Posterior vena cava (tissue), 2 donors: ENCODE results near the gene FUBP3. TPM values are rescaled to one million over a fixed set of nuclear protein-coding genes. Genes with fewer than 3 reads are reported as not detected.

ENCODE experiments used
- DNase-seq: peaks from one replicate; pipeline ENCODE4 v3.0.0-alpha.2; 2020; ENCODE audit warnings: low spot score
- intact Hi-C, 2 donors: fragments of 100-400 bp; cut with DNase I; formaldehyde crosslinking; loops; one replicate each; pipeline versions ENCODE4 v1.14.1 to v1.14.2; 2022 to 2023
- total RNA-seq, 2 donors: library from RNA; stranded (reverse); fragmentation: NEBNext Ultra II Directional; extraction: Animal tissue kit (Norgen Biotek cat#: 25700); gene quantifications; one replicate each; pipeline ENCODE4 v1.2.1, GENCODE V29; 2021
- donor health status: DM: yes; HTN: yes; CAD: no.
- donor health status: DM: yes; HTN: yes; CAD: no.

Gene FUBP3
- total RNA-seq, 2 donors from 2014 or later: 35.9 to 39.2 TPM

- intact Hi-C loops: no loop called here
- no peak for DNase-seq
Observed at GRCh38 chr9:130651752-130652151, 72.4 kb downstream of the FUBP3 start.

DNA sequence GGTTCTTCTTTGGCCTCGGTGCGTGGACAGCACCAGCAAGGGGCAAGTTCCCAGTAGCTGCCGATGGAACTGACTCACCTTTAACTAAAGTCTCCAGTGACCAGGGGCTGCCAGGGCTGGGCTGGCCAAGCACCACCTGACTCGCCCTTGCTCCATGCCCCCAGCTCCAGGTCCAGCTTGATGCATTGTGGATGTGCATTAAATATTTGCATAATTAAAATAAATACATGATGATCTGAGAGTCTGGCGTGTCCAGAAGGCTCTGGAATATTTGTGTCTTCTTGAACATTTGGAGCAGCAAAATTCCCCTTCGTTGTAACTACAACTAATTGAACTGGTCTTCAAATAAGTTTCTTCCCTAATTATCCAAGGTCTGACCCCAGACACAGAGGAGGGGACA is 75.5 kb downstream of the FUBP3 start:
- intact Hi-C loops: no loop called here
- no peak for DNase-seq

GRCh38 chr9:130658893-130659698 is 79.7 kb downstream of the FUBP3 start:
- no peak for DNase-seq
- intact Hi-C loops: no loop called here

DNA sequence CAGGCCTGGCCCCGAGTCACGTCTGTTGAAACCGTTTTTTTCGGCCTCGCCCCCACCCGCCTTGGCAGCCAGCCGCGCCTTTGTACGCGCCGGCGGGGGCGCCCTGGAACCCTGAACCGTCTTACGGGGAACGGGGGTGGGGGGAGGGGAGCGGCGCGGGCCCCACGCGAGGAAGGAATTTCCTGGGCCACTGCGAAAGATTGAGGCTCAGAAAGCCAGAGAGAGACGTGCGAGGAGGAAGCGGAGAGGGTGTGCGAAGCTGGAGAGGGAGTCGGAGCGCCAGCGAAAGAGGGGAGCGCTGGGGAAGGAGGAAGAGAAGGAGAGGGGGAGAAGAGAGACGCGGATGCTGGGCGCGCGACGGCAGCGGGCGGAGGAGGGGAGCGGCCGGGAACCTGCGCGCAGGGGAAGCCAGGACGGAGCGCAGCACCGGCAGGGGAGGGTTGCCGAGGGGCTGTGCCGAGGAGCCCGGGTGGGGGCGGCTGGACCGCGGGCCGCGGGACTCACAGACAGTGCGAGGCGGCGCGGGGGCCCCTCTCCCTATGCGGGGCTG is 80.4 kb downstream of the FUBP3 start:
- DNase-seq: no peak
- intact Hi-C loops: no loop called here

DNA sequence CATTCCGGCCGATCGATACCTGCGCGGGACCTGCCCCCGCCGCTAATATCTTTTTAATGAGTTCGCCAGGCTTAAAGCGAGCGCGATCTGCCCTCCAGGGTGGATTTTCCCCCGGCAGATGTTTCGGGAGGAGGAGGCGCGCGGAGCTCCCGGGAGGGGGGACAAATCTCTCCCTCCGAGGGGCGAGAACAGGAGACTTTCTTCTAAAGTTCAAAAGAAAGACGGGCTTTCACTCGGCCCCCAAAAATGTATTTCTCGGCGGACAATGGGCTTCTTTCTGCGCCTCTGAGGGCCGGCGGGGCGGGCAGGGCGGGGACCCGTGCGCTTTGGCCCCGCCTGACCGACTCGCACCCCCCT is 80.9 kb downstream of the FUBP3 start:
- no peak for DNase-seq
- intact Hi-C loops: no loop called here

DNA sequence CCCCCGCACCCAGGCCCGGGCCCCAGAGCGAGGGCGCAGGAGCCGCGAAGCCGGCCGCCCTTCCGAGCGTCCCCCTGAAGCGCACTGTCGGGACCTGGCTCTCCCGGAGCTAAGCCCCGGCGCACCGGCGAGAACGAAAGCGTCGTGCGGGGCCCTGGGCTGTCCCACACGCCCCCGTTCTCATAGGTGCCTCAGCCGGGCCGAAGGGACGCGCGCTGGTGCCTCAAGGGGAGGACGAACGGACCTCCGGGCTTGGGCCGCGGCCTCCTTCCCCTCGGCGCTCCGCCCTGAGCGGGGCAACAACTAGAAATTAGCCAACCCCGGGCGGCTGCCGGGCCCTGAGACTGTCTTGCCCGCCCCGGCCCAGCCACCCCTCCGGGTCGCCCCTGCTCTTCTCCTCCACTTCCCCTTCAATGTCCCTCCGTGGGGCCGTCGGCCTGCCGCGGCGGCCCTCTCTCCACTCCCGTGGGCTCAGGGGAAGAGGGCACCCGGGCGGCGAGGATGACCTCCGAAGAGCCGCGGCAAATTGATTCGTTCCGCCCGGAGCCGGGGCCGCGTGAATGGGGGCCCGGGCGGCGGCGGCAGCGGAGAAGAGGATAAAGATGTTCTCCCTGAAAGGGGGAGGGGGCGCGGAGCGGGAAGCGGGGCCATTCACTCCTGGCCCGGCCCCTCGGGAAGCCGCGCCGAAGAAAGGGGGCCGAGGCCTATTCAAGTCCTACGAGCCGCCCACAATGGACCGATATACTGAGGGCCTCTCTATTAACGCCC is 81.5 kb downstream of the FUBP3 start:
- intact Hi-C loops: no loop called here
- no peak for DNase-seq

DNA sequence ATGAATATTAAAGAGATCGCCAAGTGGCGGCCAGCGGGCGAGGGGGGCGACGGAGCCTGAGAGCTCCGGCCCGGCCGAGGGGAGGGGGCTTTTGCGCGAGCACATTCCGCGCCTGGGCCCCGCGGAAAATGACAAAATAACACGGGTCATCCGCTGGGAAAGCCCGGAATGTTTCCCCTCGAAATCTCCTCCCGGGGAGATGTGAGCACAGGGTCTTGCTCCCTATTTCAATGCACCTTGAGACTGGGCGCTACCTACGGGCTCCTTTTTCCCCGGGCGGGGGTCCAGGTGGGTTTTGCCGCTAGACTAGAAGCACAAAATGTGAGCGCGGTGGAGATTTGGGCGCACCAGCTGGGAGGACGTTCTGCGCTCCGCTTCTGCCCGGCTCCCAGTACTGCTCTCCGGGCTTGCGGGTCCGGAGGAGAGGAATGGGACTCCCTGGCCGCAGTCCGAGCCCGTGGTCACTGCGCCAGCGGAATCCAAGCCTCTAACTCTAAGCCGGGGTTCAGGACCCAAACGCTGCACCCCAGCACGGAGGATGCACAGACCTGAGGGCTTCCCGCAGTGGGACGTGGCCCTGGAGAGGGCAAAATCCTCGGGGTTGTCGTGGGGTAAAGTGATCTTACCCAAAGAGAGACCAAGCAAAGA is 82.2 kb downstream of the FUBP3 start:
- intact Hi-C loops: no loop called here

GRCh38 chr9:130662099-130662969 is 83.0 kb downstream of the FUBP3 start:
- no peak for DNase-seq
- intact Hi-C loops: no loop called here

More for the DNA sequence above, 82.2 kb downstream of the FUBP3 start:
- DNase-seq: no peak

DNA sequence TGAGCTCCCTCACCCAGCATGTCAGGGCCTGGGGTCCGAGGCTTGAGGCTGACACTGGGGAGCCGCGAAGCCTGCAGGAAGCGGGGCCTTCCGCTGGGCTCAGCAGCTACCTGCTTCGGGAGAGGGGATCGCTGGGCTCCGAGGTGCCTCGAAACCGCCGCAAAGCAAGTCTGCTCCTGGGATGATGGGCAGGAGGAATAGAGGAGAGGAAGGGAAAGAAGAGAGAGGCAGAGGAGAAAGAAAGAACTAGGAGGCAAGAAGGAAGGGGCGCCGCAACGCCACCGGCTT is 83.5 kb downstream of the FUBP3 start:
- intact Hi-C loops: no loop called here
- DNase-seq: no peak

GRCh38 chr9:130663258-130663976 is 84.0 kb downstream of the FUBP3 start:
- no peak for DNase-seq
- intact Hi-C loops: no loop called here

GRCh38 chr9:130663977-130664250 is 84.5 kb downstream of the FUBP3 start:
- no peak for DNase-seq
- intact Hi-C loops: no loop called here

DNA sequence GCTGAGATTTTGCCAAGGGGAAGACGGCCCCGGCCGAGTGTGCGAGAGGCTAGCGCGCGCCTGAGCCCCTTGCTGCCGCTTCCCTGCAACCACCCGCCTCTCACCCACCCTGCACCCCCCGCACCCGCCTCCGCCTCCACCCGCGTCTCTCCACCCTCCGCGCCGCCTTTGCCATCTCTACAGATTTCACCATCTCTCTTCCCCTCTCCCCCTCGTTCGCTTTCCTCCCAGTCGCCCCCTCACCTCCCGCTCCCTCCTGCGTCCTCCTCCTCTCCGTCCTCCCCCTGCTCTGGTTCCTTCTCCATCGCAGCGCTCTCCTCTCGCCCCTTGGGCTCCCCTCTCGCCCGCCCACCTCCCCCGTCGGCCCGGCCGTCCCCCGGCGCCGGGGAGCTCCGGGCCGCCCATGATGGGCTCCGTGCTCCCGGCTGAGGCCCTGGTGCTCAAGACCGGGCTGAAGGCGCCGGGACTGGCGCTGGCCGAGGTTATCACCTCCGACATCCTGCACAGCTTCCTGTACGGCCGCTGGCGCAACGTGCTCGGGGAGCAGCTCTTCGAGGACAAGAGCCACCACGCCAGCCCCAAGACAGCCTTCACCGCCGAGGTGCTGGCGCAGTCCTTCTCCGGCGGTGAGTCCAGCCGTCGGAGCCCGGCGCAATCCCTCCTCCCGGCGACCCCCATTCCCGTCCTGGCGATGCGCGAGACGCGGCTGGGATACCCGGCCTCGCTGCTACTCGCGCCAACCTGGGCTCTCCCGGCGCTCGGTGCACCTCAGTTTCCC is 85.1 kb downstream of the FUBP3 start, which contains the start of gene PRDM12:
TSS of gene PRDM12 (plus strand) at position 344 of the 778 bp plus-strand sequence. CDS start at position 404, 60 bp downstream.
- no peak for DNase-seq
- intact Hi-C loops: no loop called here

DNA sequence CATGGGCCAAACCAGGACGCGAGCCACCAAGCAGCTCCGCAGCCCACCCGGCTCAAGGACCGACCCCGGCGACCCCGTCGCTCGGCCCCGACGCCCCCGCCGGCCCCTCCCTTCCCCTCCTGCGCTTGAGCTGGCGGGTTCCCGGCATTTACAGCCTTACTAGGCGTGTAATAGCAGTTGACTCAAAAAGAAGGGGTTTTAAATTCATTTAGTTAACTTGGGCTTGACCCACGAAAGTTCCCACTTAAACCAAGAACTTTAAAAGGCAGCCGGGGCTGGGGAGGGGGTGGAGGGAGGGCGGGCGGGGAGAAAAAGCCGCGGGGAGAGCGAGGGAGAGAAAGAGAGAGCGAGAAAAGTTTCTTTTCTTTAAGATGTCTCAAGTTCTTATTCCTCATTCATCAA is 85.7 kb downstream of the FUBP3 start:
- no peak for DNase-seq
- intact Hi-C loops: no loop called here

DNA sequence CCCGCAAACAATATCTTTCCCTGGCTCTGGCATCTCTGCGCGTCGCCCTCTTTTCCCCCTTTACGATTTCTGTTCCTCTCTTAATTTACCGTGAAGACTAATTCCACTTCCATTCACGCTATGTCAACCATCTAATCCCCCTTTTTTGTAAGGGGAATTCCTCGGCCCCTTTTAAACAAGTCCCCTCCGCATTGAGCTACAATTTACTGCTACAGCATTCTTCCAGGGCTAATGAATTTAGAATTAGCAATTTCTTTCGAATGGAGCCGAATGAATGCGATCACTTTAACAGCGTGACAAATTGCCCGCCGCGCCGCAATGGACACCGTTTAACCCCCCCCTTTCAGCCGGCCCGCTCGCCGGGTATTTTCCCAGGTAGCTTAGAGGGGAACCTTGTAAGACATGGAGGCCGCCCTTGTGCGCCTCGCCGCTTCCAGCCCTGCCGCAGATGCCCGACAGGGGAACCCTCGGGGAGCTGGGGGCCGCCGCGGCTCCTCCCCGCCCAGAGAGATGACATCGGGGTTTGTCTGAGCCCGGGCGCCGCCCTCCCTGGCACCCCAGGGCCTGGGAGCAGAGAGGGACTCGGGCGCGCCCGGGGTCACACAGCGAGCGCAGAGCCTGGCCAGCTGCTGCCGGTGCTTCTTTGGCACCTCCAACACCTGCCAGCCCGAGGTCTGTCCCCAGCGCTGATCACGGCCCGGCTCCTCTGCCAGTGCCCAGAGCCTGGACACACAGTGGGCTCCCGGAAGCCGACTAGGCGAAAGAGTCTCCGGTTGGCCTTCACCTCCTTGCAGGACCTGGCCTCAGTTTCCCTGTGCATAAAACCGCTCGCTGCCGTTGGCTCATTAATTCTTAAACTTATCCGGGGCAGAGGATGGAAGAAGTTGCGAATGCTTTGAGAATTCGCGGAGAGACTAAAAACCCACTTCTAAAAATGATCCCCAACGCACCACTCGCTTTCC is 86.3 kb downstream of the FUBP3 start:
- intact Hi-C loops: loop anchor here in 1 of 2 donors (1.0 kb wide), 1 partner anchor 132 kb away; no protein-coding TSS in a partner anchor
- DNase-seq: no peak

DNA sequence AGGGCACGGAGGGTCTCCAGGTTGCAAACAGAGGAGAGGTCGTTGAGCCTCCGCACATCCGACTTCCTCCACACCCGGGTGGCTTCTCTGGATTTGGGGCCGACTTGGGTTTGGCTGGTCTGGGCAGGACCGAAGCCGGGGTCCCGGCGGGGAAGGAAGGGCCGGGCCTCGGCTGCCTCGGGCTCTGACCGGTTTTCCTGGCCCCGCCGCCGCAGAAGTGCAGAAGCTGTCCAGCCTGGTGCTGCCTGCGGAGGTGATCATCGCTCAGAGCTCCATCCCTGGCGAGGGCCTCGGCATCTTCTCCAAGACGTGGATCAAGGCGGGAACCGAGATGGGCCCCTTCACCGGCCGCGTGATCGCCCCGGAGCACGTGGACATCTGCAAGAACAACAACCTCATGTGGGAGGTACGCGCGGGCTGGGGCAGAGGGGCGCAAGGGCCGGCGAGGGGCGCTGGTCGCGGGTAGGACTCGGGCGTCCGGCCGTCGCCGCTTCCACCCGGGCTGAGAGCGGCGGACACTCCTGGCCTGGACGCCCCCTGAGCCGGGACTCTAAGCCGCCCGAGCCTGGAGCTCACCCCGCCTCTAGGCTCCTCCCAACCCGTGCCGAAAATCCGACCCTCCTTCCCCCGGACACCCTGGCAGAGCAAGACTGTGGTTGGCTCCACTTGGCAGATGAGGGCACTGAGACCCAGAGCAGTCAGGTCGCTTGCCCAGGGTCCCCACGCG is 87.2 kb downstream of the FUBP3 start:
- intact Hi-C loops: loop anchor here in 1 of 2 donors (1.0 kb wide), 1 partner anchor 133 kb away; no protein-coding TSS in a partner anchor
- peak; percentile 74 for DNase-seq

DNA sequence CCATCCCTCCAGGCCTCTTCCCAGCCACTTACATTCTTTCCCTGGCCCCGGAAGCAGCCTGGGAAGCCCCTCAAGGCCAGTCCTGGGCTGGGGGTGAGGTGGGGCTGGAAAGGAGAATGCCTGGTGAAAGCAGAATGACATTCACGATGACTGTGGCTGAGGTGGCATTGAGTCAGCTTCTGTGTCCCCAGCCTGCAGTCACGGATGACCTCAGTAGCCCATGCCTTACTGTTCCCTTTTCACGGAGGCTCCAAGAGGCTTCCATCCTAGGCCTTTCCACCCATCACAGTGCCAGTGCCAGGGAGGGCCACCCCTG is 87.7 kb downstream of the FUBP3 start:
- intact Hi-C loops: no loop called here
- DNase-seq: no peak
